Thymus (tissue), 11 donors: ENCODE data around the gene TIMM17B. TPM values are rescaled to one million over a fixed set of nuclear protein-coding genes. Genes with fewer than 3 reads are reported as not detected.

Experiments
- DNase-seq, 9 donors: peaks; one replicate each; pipeline ENCODE4 v3.0.0-alpha.2; 2013; ENCODE audit warnings: low spot score in 9 of 9, low read depth in 6 of 9, missing footprints in 1 of 9
- H3K27ac ChIP-seq, 2 donors: one replicate each; pipeline ENCODE4 v1.5.1; 2013; ENCODE audit warnings: control low read depth in 1 of 2, low read depth in 1 of 2, low read length in 1 of 2, mild to moderate bottlenecking in 1 of 2, moderate library complexity in 1 of 2
- H3K27me3 ChIP-seq, 2 donors: one replicate each; pipeline ENCODE4 v1.5.1; 2013; ENCODE audit warnings: low read length in 1 of 2; ENCODE audit not compliant: control insufficient read depth in 2 of 2, insufficient read depth in 1 of 2
- H3K36me3 ChIP-seq, 2 donors: one replicate each; pipeline ENCODE4 v1.5.1; 2013; ENCODE audit warnings: low read length in 1 of 2, mild to moderate bottlenecking in 1 of 2, moderate library complexity in 1 of 2; ENCODE audit not compliant: control insufficient read depth in 2 of 2, insufficient read depth in 2 of 2
- H3K4me1 ChIP-seq, 2 donors: one replicate each; pipeline ENCODE4 v1.5.1; 2013; ENCODE audit warnings: low read length in 2 of 2; ENCODE audit not compliant: control insufficient read depth in 2 of 2, insufficient read depth in 2 of 2
- H3K4me3 ChIP-seq, 2 donors: one replicate each; pipeline ENCODE4 v1.5.1; 2013; ENCODE audit warnings: low read length in 2 of 2, control low read depth in 1 of 2, mild to moderate bottlenecking in 1 of 2
- H3K9me3 ChIP-seq, 2 donors: one replicate each; pipeline ENCODE4 v1.5.1; 2013; ENCODE audit warnings: low read length in 1 of 2, mild to moderate bottlenecking in 1 of 2; ENCODE audit not compliant: control insufficient read depth in 2 of 2, insufficient read depth in 1 of 2
- WGBS: extraction: QIAGEN DNeasy Blood & Tissue Kit; methylation state at CpG from one replicate; pipeline ENCODE4 v1.1.7; 2013; 5-methylcytosine and 5-hydroxymethylcytosine counted together
- polyA plus RNA-seq: library from polyadenylated mRNA; stranded (reverse); fragments of 200-250 nt; gene quantifications from one replicate; pipeline ENCODE4 v1.2.3, GENCODE V29; 2013
- total RNA-seq: library from RNA; stranded (reverse); fragments of 120-200 nt; gene quantifications from one replicate; pipeline ENCODE4 v1.2.4, GENCODE V29; 2013
- donor health status: healthy.

Gene TIMM17B
- total and polyA plus RNA-seq, 2 donors, result 52.3 to 60.9 TPM

- WGBS, result 98% methylated on average over 5 of the region's 5 CpGs
- peaks cover 20 to 30% of the 10 kb centered on the region in 2 donors for H3K36me3 ChIP-seq
- H3K27ac ChIP-seq, result no peak overlapping the region
- DNase-seq, result no peak
- peaks cover 10 to 36% of the 10 kb centered on the region in 2 donors for H3K4me1 ChIP-seq
- H3K9me3 ChIP-seq, result peaks cover 0 to 5% of the 10 kb centered on the region in 2 donors
- no peaks in the 10 kb centered on the region for H3K27me3 ChIP-seq
- H3K4me3 ChIP-seq, result no peak overlapping the region
Measured at GRCh38 chrX:48913605-48914366, 16.2 kb upstream of the TIMM17B start.

DNA sequence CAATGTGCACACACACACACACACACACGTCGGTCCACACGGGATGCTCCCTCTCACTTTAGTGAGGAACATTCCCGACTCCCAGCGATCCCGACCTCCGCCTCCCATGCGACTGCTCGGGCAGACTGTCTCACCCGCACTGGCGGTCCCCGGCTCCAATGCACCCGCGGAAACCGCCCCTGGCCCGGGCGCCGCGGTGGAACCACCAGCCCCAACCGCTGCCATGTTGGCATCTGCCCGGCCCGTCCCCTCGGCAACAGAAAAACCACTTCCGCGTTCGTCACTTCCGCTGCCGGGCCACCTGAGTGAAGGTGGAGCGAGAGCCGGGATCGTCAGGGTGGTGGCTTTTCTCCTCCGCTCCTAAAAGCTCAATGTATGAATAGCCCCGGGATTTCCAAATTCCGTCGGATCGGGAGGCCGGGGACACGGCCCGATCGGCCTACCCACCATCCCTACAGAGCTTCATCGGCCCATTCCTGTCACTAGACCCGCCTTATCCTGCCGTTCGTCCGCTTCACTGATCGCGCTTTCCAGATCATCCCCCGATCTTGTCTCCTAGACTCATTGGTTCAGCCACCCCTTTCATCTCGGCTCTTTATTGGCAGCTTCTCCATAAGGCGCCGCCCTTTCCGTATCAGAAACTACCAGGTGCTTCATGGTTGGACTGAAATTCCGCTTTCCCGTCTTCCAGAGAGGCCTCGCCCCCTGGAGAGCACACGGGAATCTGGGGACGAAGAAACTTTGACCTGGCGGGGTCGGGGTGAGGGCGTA lies 14.0 kb upstream of the TIMM17B start, which contains the start of gene SLC35A2:
Gene SLC35A2 (minus strand): TSS at position 235 of the 771 bp plus-strand sequence. CDS start 10 bp downstream, at position 225.
- peaks cover 20 to 29% of the 10 kb centered on the region in 2 donors for H3K36me3 ChIP-seq
- H3K27me3 ChIP-seq, result no peaks in the 10 kb centered on the region
- H3K4me1 ChIP-seq, result peaks cover 7 to 24% of the 10 kb centered on the region in 2 donors
- peak in 6 of 9 donors; percentile 65 to 88 (median 74) for DNase-seq
- H3K4me3 ChIP-seq, result peak within 1 kb of the TSS; percentile 72 to 78
- peak within 1 kb of the TSS; percentile 77 to 89 for H3K27ac ChIP-seq
- under 1% methylated on average over 60 of the region's 60 CpGs for WGBS
- H3K9me3 ChIP-seq, result no peaks in the 10 kb centered on the region

DNA sequence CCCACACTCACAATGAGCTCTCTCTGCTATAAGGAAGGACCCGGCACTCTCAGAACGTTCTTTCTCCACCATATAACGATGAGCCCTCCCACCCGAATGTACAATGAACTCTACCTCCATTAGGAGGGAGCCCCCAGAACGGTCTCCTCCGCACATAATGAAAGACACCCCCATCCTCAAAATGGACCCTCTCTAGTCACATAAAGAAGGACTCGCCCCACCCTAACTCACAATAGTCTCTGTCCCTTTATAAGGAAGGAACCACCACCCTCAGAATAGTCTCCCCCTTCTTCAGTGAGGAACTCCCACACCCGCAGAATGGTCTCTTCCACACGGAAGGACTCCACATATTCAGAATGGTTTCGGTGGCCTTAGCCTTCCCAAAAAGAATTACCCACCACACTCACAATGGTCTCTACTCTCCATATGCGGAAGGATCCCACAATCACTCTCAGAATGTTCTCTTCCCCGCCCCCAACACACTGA lies 13.4 kb upstream of the TIMM17B start:
- peaks cover 20 to 36% of the 10 kb centered on the region in 2 donors for H3K36me3 ChIP-seq

GRCh38 chrX:48909703-48910294 lies 12.2 kb upstream of the TIMM17B start:
- 95% methylated on average over 17 of the region's 17 CpGs for WGBS
- peaks cover 4 to 18% of the 10 kb centered on the region in 2 donors for H3K4me1 ChIP-seq
- H3K27me3 ChIP-seq, result no peaks in the 10 kb centered on the region
- peaks cover 23 to 27% of the 10 kb centered on the region in 2 donors for H3K36me3 ChIP-seq
- H3K4me3 ChIP-seq, result no peak overlapping the region
- DNase-seq, result no peak
- no peaks in the 10 kb centered on the region for H3K9me3 ChIP-seq
- no peak overlapping the region for H3K27ac ChIP-seq

More for the DNA sequence above, 13.4 kb upstream of the TIMM17B start:
- Histone ChIP-seq H3K27me3 (no peaks in the 10 kb centered on the region), H3K9me3 (no peaks in the 10 kb centered on the region), H3K4me1 (peaks cover 7 to 21% of the 10 kb centered on the region in 2 donors), H3K4me3 (peak overlapping the region; percentile 72 to 78), H3K27ac (peak overlapping the region; percentile 77 to 89)
- DNase-seq, result no peak
- WGBS, result under 1% methylated on average over 12 of the region's 12 CpGs

DNA sequence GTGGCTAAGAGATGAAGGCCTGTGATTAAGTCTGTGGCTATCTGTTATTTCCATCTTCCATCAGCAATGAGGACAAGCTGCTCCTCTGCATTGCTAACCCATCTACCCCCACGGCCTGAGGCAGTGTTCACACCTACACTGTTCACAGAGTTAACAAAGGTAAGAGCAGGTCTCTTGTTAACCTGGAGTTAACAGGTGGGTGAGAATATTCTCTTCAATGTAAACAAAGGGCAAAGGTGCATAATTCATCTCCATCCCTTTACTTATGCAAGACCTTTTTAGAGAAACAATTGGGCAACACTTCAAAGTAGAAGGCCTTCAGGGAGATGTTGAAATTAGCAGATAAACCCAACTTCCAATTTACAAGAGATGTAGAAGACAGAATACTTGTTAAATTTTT lies 11.0 kb upstream of the TIMM17B start:
- WGBS, result 97% methylated on average over 1 of the region's 1 CpG
- no peaks in the 10 kb centered on the region for H3K9me3 ChIP-seq
- H3K27ac ChIP-seq, result no peak overlapping the region
- H3K27me3 ChIP-seq, result no peaks in the 10 kb centered on the region
- peaks cover 19 to 23% of the 10 kb centered on the region in 2 donors for H3K36me3 ChIP-seq
- H3K4me1 ChIP-seq, result peaks cover 4 to 13% of the 10 kb centered on the region in 2 donors
- H3K4me3 ChIP-seq, result no peak overlapping the region
- no peak for DNase-seq

DNA sequence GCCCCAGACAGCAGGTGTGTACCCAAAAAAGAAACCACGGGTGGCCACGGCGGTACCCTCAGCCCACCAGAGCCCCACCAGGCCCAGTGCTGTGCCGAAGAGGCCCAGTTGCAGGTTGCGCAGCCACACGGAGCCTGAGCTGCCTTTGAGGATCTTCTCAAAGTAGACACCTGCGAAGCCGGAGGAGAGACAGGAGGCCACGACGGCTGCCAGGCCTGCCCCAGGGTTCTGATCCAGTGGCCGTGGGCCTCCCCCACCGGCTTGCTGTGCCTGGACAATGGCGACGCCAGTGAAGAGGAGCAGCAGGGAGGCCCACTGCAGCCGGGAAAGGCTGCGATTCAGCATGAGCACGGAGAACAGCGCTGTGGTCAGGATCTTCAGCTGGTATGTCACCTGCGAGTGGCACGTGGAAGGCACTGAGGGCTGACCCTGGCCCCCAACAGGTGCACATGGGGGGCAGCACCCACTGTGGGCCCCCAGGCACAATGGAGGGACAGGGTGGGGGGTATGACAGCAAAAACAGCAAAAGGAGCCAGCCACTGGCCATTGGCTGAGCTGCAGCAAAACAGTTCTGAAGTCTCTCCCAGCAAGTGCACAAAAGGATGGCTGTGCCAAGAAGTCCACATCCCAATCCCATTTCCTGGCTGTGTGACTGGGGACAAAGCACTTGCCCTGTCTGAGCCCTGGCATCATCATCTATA lies 7.7 kb upstream of the TIMM17B start:
- no peak for DNase-seq
- Histone ChIP-seq H3K4me3 (no peak overlapping the region), H3K27ac (no peak overlapping the region), H3K27me3 (no peaks in the 10 kb centered on the region), H3K9me3 (peaks cover 0 to 4% of the 10 kb centered on the region in 2 donors), H3K36me3 (peaks cover 32 to 46% of the 10 kb centered on the region in 2 donors), H3K4me1 (no peaks in the 10 kb centered on the region)
- WGBS, result 97% methylated on average over 20 of the region's 20 CpGs

DNA sequence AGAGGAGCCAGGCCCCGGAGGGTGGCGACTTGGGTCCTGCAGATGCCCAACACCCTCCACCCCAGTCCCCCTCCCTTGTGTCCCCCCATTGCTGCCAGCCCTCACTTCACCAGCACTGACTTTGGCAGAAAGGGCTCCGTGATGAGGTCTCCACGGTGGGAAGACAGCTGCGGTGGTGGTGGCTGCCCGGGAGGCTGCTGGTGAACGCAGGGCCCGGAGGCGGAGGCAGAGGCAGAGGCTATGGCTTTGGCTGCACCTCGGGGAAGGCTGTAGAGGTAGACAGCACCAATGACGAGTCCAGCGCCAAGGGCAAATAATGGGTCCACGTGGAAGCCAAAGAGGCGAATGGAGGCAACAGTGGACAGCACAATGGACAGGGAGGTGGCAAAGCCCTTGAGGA lies 7.1 kb upstream of the TIMM17B start:
- 97% methylated on average over 14 of the region's 14 CpGs for WGBS
- Histone ChIP-seq H3K27ac (no peak overlapping the region), H3K27me3 (no peaks in the 10 kb centered on the region), H3K9me3 (peaks cover 0 to 4% of the 10 kb centered on the region in 2 donors), H3K36me3 (peaks cover 32 to 46% of the 10 kb centered on the region in 2 donors), H3K4me1 (no peaks in the 10 kb centered on the region), H3K4me3 (no peak overlapping the region)
- no peak for DNase-seq

GRCh38 chrX:48904180-48904579 lies 6.6 kb upstream of the TIMM17B start:
- no peak overlapping the region for H3K4me3 ChIP-seq
- no peak overlapping the region for H3K27ac ChIP-seq
- H3K4me1 ChIP-seq, result peaks cover 0 to under 1% of the 10 kb centered on the region in 2 donors
- H3K9me3 ChIP-seq, result peaks cover 0 to 4% of the 10 kb centered on the region in 2 donors
- peaks cover 32 to 46% of the 10 kb centered on the region in 2 donors for H3K36me3 ChIP-seq
- H3K27me3 ChIP-seq, result no peaks in the 10 kb centered on the region
- 93% methylated on average over 8 of the region's 8 CpGs for WGBS
- DNase-seq, result no peak
